GM12878 (cell line): ENCODE results near the gene CLSTN2. TPM values are rescaled to one million over a fixed set of nuclear protein-coding genes. Genes with fewer than 3 reads are reported as not detected.

Experiments
- ATAC-seq: fragments of 200-7000 bp; cut with Tn5 transposase; 3 replicates; pipeline ENCODE4 v1.9.1; 2020; ENCODE audit warnings: mild to moderate bottlenecking, moderate library complexity
- BruUV-seq: library from RNA; stranded (reverse); fragments of 400-500 nt; replicated peaks from 2 replicates; lab custom pipeline; 2021; lab: Mats Ljungman, UMichigan
- CTCF ChIA-PET: fragments of 300-600 bp; sonication (Branson Sonifier 250); formaldehyde crosslinking; extraction: SDS; loops from one replicate; lab custom pipeline; 2021; ENCODE audit warnings: inconsistent platforms; lab: Yijun Ruan, JAX
- POLR2A ChIA-PET: fragments of 350-600 bp; formaldehyde crosslinking; extraction: SDS; loops from one replicate; lab custom pipeline; 2021; ENCODE audit warnings: inconsistent platforms; lab: Charles Lee
- RAD21 ChIA-PET: fragments of 300-600 bp; sonication (Branson Sonifier 250); formaldehyde crosslinking; loops from one replicate; lab custom pipeline; 2023; ENCODE audit warnings: antibody characterized with exemption; ENCODE audit not compliant: unreplicated experiment; lab: Charles Lee
- SMC1A ChIA-PET: fragments of 300-600 bp; sonication (Branson Sonifier 250); formaldehyde crosslinking; loops from one replicate; lab custom pipeline; 2023; ENCODE audit not compliant: unreplicated experiment, uncharacterized antibody; lab: Charles Lee
- DNase-seq: peaks from one replicate; pipeline ENCODE4 v3.0.0-alpha.2; 2011; ENCODE audit warnings: low read depth, low spot score
- FAIRE-seq: peaks from 3 replicates; lab custom pipeline; 2011; peaks lifted over from hg19 to GRCh38; lab: Jason Lieb, UNC
- H2AFZ ChIP-seq: 2 replicates; pipeline ENCODE4 v1.6.0; 2011; ENCODE audit warnings: low read depth, low read length, control low read depth; ENCODE audit not compliant: control insufficient read depth
- H3K27ac ChIP-seq: 2 replicates; pipeline ENCODE4 v1.5.1; 2011; ENCODE audit warnings: control low read depth; ENCODE audit not compliant: control insufficient read depth, insufficient read depth
- H3K27me3 ChIP-seq, 2 experiments: replicated peaks in 1 of 2; 2 replicates each; pipeline versions ENCODE4 v1.6.0 to v1.6.1; 2011; ENCODE audit warnings: low read length in 1 of 2; ENCODE audit not compliant: control insufficient read depth in 2 of 2, insufficient read depth in 2 of 2
- H3K36me3 ChIP-seq, 2 experiments: 2 replicates each; pipeline ENCODE4 v1.5.1; 2011; ENCODE audit warnings: low read length in 1 of 2; ENCODE audit not compliant: control insufficient read depth in 2 of 2, insufficient read depth in 2 of 2
- H3K4me1 ChIP-seq: 2 replicates; pipeline ENCODE4 v1.6.1; 2011; ENCODE audit warnings: mild to moderate bottlenecking, low read length, moderate library complexity, mixed read lengths; ENCODE audit not compliant: control insufficient read depth, insufficient read depth
- H3K4me2 ChIP-seq: 2 replicates; pipeline ENCODE4 v1.6.0; 2011; ENCODE audit warnings: control low read depth; ENCODE audit not compliant: control insufficient read depth, insufficient read depth
- H3K4me3 ChIP-seq: fragments of 200-600 bp; sonication (generic); 2 replicates; pipeline ENCODE4 v1.5.1; 2016
- H3K79me2 ChIP-seq: 2 replicates; pipeline ENCODE4 v1.6.0; 2011; ENCODE audit warnings: low read length; ENCODE audit not compliant: control insufficient read depth, insufficient read depth
- H3K9ac ChIP-seq: 2 replicates; pipeline ENCODE4 v1.8.0; 2011; ENCODE audit warnings: low read length, control low read depth, mixed read lengths; ENCODE audit not compliant: control insufficient read depth, insufficient read depth
- H3K9me3 ChIP-seq: replicated peaks from 3 replicates; pipeline ENCODE4 v1.5.1; 2011; ENCODE audit warnings: mild to moderate bottlenecking, low read length; ENCODE audit not compliant: control insufficient read depth, insufficient read depth
- H4K20me1 ChIP-seq: 2 replicates; pipeline ENCODE4 v1.6.0; 2011; ENCODE audit not compliant: control insufficient read depth, insufficient read depth
- CHD1 ChIP-seq: IDR thresholded peaks from 2 replicates; pipeline ENCODE4 v1.6.1; 2012; ENCODE audit warnings: low read depth, low read length, improper control_type of control experiment
- CHD4 ChIP-seq: fragments of 200-600 bp; sonication (generic); IDR thresholded peaks from 2 replicates; pipeline ENCODE4 v1.6.1; 2016; ENCODE audit warnings: mild to moderate bottlenecking
- GABPA ChIP-seq: IDR thresholded peaks from 2 replicates; pipeline ENCODE4 v1.6.1; 2014; ENCODE audit warnings: antibody characterized with exemption, low read depth, mild to moderate bottlenecking, inconsistent platforms
- HCFC1 ChIP-seq: fragments of 150-350 bp; IDR thresholded peaks from 2 replicates; pipeline ENCODE4 v1.6.1; 2014; ENCODE audit warnings: low read length
- MAX ChIP-seq: IDR thresholded peaks from 2 replicates; pipeline ENCODE4 v1.6.1; 2012; ENCODE audit warnings: low read depth, low read length, improper control_type of control experiment
- MLLT1 ChIP-seq: fragments of 450-650 bp; IDR thresholded peaks from 2 replicates; pipeline ENCODE4 v1.6.1; 2016; ENCODE audit warnings: mild to moderate bottlenecking
- NFXL1 ChIP-seq: fragments of 450-650 bp; IDR thresholded peaks from 2 replicates; pipeline ENCODE4 v1.6.1; 2017; ENCODE audit warnings: antibody characterized with exemption, mild to moderate bottlenecking, borderline replicate concordance
- NR2C1 ChIP-seq: fragments of 450-650 bp; IDR thresholded peaks from 2 replicates; pipeline ENCODE4 v1.6.1; 2017; ENCODE audit warnings: antibody characterized with exemption, mild to moderate bottlenecking, moderate library complexity
- PBX3 ChIP-seq: IDR thresholded peaks from 2 replicates; pipeline ENCODE4 v1.6.1; 2011; ENCODE audit warnings: mild to moderate bottlenecking, low read depth, low read length, moderate library complexity; ENCODE audit not compliant: insufficient replicate concordance
- PML ChIP-seq: IDR thresholded peaks from 2 replicates; pipeline ENCODE4 v1.6.1; 2012; ENCODE audit warnings: low read length, inconsistent platforms
- POLR2AphosphoS2 ChIP-seq: IDR thresholded peaks from 2 replicates; pipeline ENCODE4 v1.6.1; 2011; ENCODE audit warnings: low read depth, mild to moderate bottlenecking, low read length, improper control_type of control experiment, moderate library complexity
- RAD21 ChIP-seq: IDR thresholded peaks from 2 replicates; pipeline ENCODE4 v1.6.1; 2011; ENCODE audit warnings: mild to moderate bottlenecking, low read depth, low read length, moderate library complexity; ENCODE audit not compliant: insufficient read depth
- YBX1 ChIP-seq: fragments of 450-650 bp; IDR thresholded peaks from 2 replicates; pipeline ENCODE4 v1.6.1; 2016; ENCODE audit warnings: antibody characterized with exemption
- YY1 ChIP-seq: IDR thresholded peaks from 2 replicates; pipeline ENCODE4 v1.6.1; 2011; ENCODE audit warnings: low read depth, mild to moderate bottlenecking, low read length
- ZNF24 ChIP-seq: fragments of 450-650 bp; IDR thresholded peaks from 2 replicates; pipeline ENCODE4 v1.6.1; 2017; ENCODE audit warnings: antibody characterized with exemption, mild to moderate bottlenecking
- ZNF687 ChIP-seq: fragments of 450-650 bp; IDR thresholded peaks from 2 replicates; pipeline ENCODE4 v1.6.1; 2017; ENCODE audit warnings: mild to moderate bottlenecking, moderate library complexity
- WGBS: methylation state at CpG from one replicate; pipeline ENCODE4 v1.1.6; 2016; ENCODE audit warnings: low lambda C conversion rate; ENCODE audit not compliant: insufficient replicate concordance, insufficient coverage; ENCODE audit errors: missing lambda C conversion rate; 5-methylcytosine and 5-hydroxymethylcytosine counted together
- in situ Hi-C: fragments of 300-500 bp; cut with MboI; formaldehyde crosslinking; loops from 9 replicates; pipeline ENCODE4 v1.14.3; 2018; ENCODE audit warnings: mixed read lengths
- intact Hi-C: fragments of 100-400 bp; cut with micrococcal nuclease; formaldehyde crosslinking; loops from one replicate; pipeline ENCODE4 v1.14.2; 2022; ENCODE audit not compliant: unreplicated experiment
- polyA plus RNA-seq, 11 experiments: library from polyadenylated mRNA; depleted of rRNA in 4 of 11; unstranded in 6 of 11; stranded (reverse) in 5 of 11; fragments of >200 nt; fragmentation: Nextera tagmentation in 4 of 11; fragmentation: Illumina TruSeq in 1 of 11; extraction: Ambion mirVana in 4 of 11; extraction: Trizol in 1 of 11; gene quantifications; 1 replicate in 1 of 11; 2 replicates in 10 of 11; pipeline versions ENCODE4 v1.2.1 to v1.2.3, GENCODE V29; 2011 to 2016; ENCODE audit warnings: inconsistent platforms in 2 of 11, missing spikeins in 2 of 11, low read depth in 1 of 11
- total RNA-seq, 4 experiments: library from RNA; depleted of rRNA in 3 of 4; stranded (reverse); fragments of >200 nt in 3 of 4; fragmentation: Illumina TruSeq in 1 of 4; extraction: Trizol in 1 of 4; gene quantifications; 2 replicates each; pipeline versions ENCODE4 v1.2.1 to v1.2.3, GENCODE V29; 2013 to 2021

Gene CLSTN2
- total and polyA plus RNA-seq, 10 of the 15 experiments (the other 5 are each of a cell fraction or from before 2014, with no cell fraction given): under 0.01 to 0.10 (median under 0.01) TPM; not detected in 5

GRCh38 chr3:140370686-140371085, 435.7 kb downstream of the CLSTN2 start:
- Histone ChIP-seq H3K4me1 (no peaks in the 10 kb centered on the region), H2AFZ (no peak overlapping the region), H3K4me2 (no peak overlapping the region), H3K27ac (no peak overlapping the region), H3K79me2 (no peaks in the 10 kb centered on the region), H3K36me3 (no peaks in the 10 kb centered on the region), H3K9me3 (no peaks in the 10 kb centered on the region), H3K9ac (no peak overlapping the region), H4K20me1 (no peaks in the 10 kb centered on the region), H3K27me3 (no peaks in the 10 kb centered on the region), H3K4me3 (no peak overlapping the region)
- ChIA-PET RAD21 (no interaction called here), CTCF (interaction anchor here (0.8 kb wide), 1 partner anchor 430 kb away, joined by 3 read pairs; no protein-coding TSS in a partner anchor), SMC1A (no interaction called here), POLR2A (no interaction called here)
- 0% methylated on average over 2 of the region's 2 CpGs for WGBS
- ATAC-seq (no peak), DNase-seq (no peak), FAIRE-seq (no peak)
- BruUV-seq: no TSS peak
- intact Hi-C loops (no loop called here), in situ Hi-C loops (no loop called here)
- no peak for TF ChIP-seq CHD4
- TF ChIP-seq NR2C1: no peak
- no peak for TF ChIP-seq MLLT1
- TF ChIP-seq CHD1: no peak
- no peak for TF ChIP-seq RAD21
- no peak for TF ChIP-seq MAX
- no peak for TF ChIP-seq HCFC1
- TF ChIP-seq NFXL1: no peak
- TF ChIP-seq POLR2AphosphoS2: no peak
- no peak for TF ChIP-seq GABPA
- no peak for TF ChIP-seq YBX1
- TF ChIP-seq YY1: no peak
- no peak for TF ChIP-seq PBX3
- no peak for TF ChIP-seq ZNF687
- no peak for TF ChIP-seq ZNF24
- no peak for TF ChIP-seq PML
